ENCODE data around the gene TIMM44. TPM values are rescaled to one million over a fixed set of nuclear protein-coding genes. Genes with fewer than 3 reads are reported as not detected.

Gene TIMM44
- total and polyA plus RNA-seq, 2 experiments from 2014 or later = 52.0 to 92.4 TPM

DNA sequence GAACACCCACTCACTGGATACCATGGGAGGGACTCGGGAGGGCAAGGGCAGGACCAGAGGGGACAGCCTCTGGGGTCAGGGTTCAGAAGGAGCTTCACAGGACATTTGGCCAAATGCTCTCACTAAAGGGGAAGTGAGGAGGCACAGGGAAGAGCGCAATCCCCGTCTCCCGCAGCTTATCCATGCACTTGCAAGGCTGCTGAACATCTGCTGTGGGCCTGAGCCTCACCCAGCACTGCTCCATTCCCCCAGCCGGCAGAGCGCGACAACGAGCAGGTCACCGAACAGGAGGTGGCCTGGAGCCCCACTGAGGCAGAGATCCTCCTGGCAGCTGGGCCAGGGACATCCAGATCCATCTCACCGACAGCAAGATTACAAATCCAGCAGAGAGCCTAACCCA, 38.6 kb upstream of the TIMM44 start:
- Histone ChIP-seq H3K4me3 (no peak overlapping the region), H3K36me3 (peaks cover 46% of the 10 kb centered on the region), H3K9me3 (ENCODE audit: low read depth) (no peaks in the 10 kb centered on the region), H3K27me3 (no peaks in the 10 kb centered on the region), H3K27ac (no peak overlapping the region), H3K4me1 (ENCODE audit: low read depth) (no peaks in the 10 kb centered on the region)
- TF ChIP-seq CTCF (IDR thresholded peaks at IDR 0.05; ENCODE audit: low read depth, low read length) = no peak
- DNase-seq (ENCODE audit: low read depth in 1 of 2, low spot score in 1 of 2) = no peak

DNA sequence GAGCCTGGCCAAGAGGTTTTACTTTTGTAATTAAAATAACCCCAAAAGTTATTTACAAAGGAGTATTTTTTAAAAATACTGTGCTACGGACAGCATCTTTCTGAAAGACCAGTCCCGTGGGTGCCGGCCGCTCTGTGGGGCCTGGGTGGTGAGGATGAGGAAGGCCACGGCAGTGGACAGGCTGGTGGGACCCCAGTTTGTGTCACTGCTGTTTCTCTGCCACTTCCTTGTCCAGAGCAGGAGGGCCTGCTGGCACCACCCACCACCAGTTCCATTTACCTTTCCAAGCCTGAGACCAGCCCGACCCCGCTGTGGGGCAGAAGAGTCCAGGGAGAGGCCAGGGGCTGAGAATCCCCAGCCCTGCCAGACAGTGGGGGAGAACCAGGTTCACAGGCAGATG, 38.2 kb upstream of the TIMM44 start:
- no peak for TF ChIP-seq CTCF (IDR thresholded peaks at IDR 0.05; ENCODE audit: low read depth, low read length)
- Histone ChIP-seq H3K4me3 (no peak overlapping the region), H3K36me3 (peaks cover 45% of the 10 kb centered on the region), H3K4me1 (ENCODE audit: low read depth) (no peaks in the 10 kb centered on the region), H3K9me3 (ENCODE audit: low read depth) (no peaks in the 10 kb centered on the region), H3K27me3 (no peaks in the 10 kb centered on the region), H3K27ac (no peak overlapping the region)
- no peak for DNase-seq (ENCODE audit: low read depth in 1 of 2, low spot score in 1 of 2)

DNA sequence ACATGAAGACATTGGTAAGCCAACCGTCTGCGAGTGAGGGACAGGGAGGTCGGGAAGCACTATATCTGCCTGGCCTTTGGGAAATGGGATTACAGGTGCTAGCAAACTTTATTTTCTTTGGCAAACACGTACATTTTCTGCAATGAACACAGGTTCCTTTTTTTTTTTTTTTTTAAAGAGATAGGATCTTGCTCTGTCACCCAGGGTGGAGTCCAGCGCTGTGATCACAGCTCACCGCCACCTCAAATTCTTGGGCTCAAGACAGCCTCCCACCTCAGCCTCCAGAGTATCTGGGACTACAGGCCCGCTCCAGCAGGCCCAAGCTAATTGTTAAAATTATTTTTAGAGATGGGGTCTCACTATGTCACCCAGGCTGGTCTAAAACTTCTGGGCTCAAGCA, 37.7 kb upstream of the TIMM44 start:
- Histone ChIP-seq H3K4me3 (no peak overlapping the region), H3K27ac (no peak overlapping the region), H3K36me3 (peaks cover 41% of the 10 kb centered on the region), H3K4me1 (ENCODE audit: low read depth) (no peaks in the 10 kb centered on the region), H3K27me3 (no peaks in the 10 kb centered on the region), H3K9me3 (ENCODE audit: low read depth) (no peaks in the 10 kb centered on the region)
- DNase-seq (ENCODE audit: low read depth in 1 of 2, low spot score in 1 of 2) = no peak
- no peak for TF ChIP-seq CTCF (IDR thresholded peaks at IDR 0.05; ENCODE audit: low read depth, low read length)

GRCh38 chr19:7980635-7981121, 37.2 kb upstream of the TIMM44 start:
- H3K36me3 ChIP-seq = peaks cover 41% of the 10 kb centered on the region
- no peaks in the 10 kb centered on the region for H3K4me1 ChIP-seq (ENCODE audit: low read depth)
- no peak for DNase-seq (ENCODE audit: low read depth in 1 of 2, low spot score in 1 of 2)
- no peak overlapping the region for H3K4me3 ChIP-seq
- H3K27ac ChIP-seq = no peak overlapping the region
- no peaks in the 10 kb centered on the region for H3K27me3 ChIP-seq
- no peaks in the 10 kb centered on the region for H3K9me3 ChIP-seq (ENCODE audit: low read depth)
- no peak for TF ChIP-seq CTCF (IDR thresholded peaks at IDR 0.05; ENCODE audit: low read depth, low read length)

- H3K36me3 ChIP-seq = peaks cover 41% of the 10 kb centered on the region
- H3K27me3 ChIP-seq = no peaks in the 10 kb centered on the region
- H3K4me1 ChIP-seq (ENCODE audit: low read depth) = no peaks in the 10 kb centered on the region
- no peak for DNase-seq (ENCODE audit: low read depth in 1 of 2, low spot score in 1 of 2)
- no peak overlapping the region for H3K4me3 ChIP-seq
- H3K9me3 ChIP-seq (ENCODE audit: low read depth) = no peaks in the 10 kb centered on the region
- no peak for TF ChIP-seq CTCF (IDR thresholded peaks at IDR 0.05; ENCODE audit: low read depth, low read length)
- H3K27ac ChIP-seq = no peak overlapping the region
These were observed 36.7 kb upstream of the TIMM44 start for GRCh38 chr19:7980168-7980567.

- no peak overlapping the region for H3K4me3 ChIP-seq
- no peak for TF ChIP-seq CTCF (IDR thresholded peaks at IDR 0.05; ENCODE audit: low read depth, low read length)
These were observed 36.1 kb upstream of the TIMM44 start for GRCh38 chr19:7979559-7979958.

More at GRCh38 chr19:7979559-7979958, 36.1 kb upstream of the TIMM44 start:
- Histone ChIP-seq H3K27me3 (no peaks in the 10 kb centered on the region), H3K36me3 (peaks cover 41% of the 10 kb centered on the region), H3K4me1 (ENCODE audit: low read depth) (no peaks in the 10 kb centered on the region), H3K9me3 (ENCODE audit: low read depth) (no peaks in the 10 kb centered on the region), H3K27ac (no peak overlapping the region)
- DNase-seq (ENCODE audit: low read depth in 1 of 2, low spot score in 1 of 2) = no peak

Data from cardiac muscle cell (in vitro differentiated cells and primary cell).